AG08395 (cell line): Measurements from ENCODE around the gene ADGRE3.

Experiments
- DNase-seq: peaks from one replicate; pipeline ENCODE4 v3.0.0; 2012; ENCODE audit warnings: mixed read lengths, low spot score

The ADGRE3 gene

GRCh38 chr19:14674764-14675163, at the start of gene ADGRE3:
Gene ADGRE3, minus strand, starts transcription at chr19:14674844. Its CDS starts 74 bp downstream, at chr19:14674770.
- DNase-seq = no peak

- no peak for DNase-seq
Measured at GRCh38 chr19:14722127-14722526, 47.5 kb upstream of the ADGRE3 start.

GRCh38 chr19:14719162-14719561, 44.5 kb upstream of the ADGRE3 start:
- DNase-seq = no peak

- DNase-seq = no peak
Measured at GRCh38 chr19:14718522-14719116, 44.0 kb upstream of the ADGRE3 start.

GRCh38 chr19:14715841-14716240, 41.2 kb upstream of the ADGRE3 start:
- no peak for DNase-seq

GRCh38 chr19:14704450-14704849, 29.8 kb upstream of the ADGRE3 start:
- DNase-seq = no peak

GRCh38 chr19:14703833-14704232, 29.2 kb upstream of the ADGRE3 start:
- DNase-seq = no peak

GRCh38 chr19:14700711-14701375, 26.2 kb upstream of the ADGRE3 start:
- DNase-seq = no peak

GRCh38 chr19:14699641-14700040, 25.0 kb upstream of the ADGRE3 start:
- DNase-seq = no peak

- no peak for DNase-seq
Measured at GRCh38 chr19:14695471-14695870, 20.8 kb upstream of the ADGRE3 start.

GRCh38 chr19:14694641-14695266, 20.1 kb upstream of the ADGRE3 start:
- DNase-seq = no peak

- DNase-seq = peak; percentile 99
Measured at GRCh38 chr19:14689598-14690503, 15.2 kb upstream of the ADGRE3 start, which contains the start of gene ZNF333. Gene ZNF333, plus strand, starts transcription at chr19:14690048. Its CDS starts 3,444 bp downstream, at chr19:14693492.

- DNase-seq = no peak
Measured at GRCh38 chr19:14686411-14686810, 11.8 kb upstream of the ADGRE3 start.

GRCh38 chr19:14683439-14683838, 8.8 kb upstream of the ADGRE3 start:
- no peak for DNase-seq

- DNase-seq = no peak
Measured at GRCh38 chr19:14682084-14682483, 7.4 kb upstream of the ADGRE3 start.

- DNase-seq = no peak
Measured at GRCh38 chr19:14678199-14678598, 3.6 kb upstream of the ADGRE3 start.

GRCh38 chr19:14677464-14677863, 2.8 kb upstream of the ADGRE3 start:
- DNase-seq = no peak

GRCh38 chr19:14676762-14677161, 2.1 kb upstream of the ADGRE3 start:
- DNase-seq = no peak

- no peak for DNase-seq
Measured at GRCh38 chr19:14673088-14673487, 1.6 kb downstream of the ADGRE3 start.

GRCh38 chr19:14672188-14672872, 2.3 kb downstream of the ADGRE3 start:
- DNase-seq = no peak

GRCh38 chr19:14670408-14670807, 4.2 kb downstream of the ADGRE3 start:
- no peak for DNase-seq

GRCh38 chr19:14669940-14670339, 4.7 kb downstream of the ADGRE3 start:
- DNase-seq = no peak
